ENCODE measurements around the gene IGF2BP2.
"Not testable (repeated sequence)": the region's sequence is repeated elsewhere in the genome, so short reads cannot be mapped to it uniquely, and the experiment has no call there.

Gene IGF2BP2

GRCh38 chr3:185779461-185779860 lies 45.4 kb downstream of the IGF2BP2 start:
- Histone ChIP-seq H3K4me3 (no peak overlapping the region), H3K27ac (no peak overlapping the region)

- Histone ChIP-seq H3K4me3 (no peak overlapping the region), H3K27ac (no peak overlapping the region)
These were observed 46.0 kb downstream of the IGF2BP2 start for GRCh38 chr3:185778821-185779220.

DNA sequence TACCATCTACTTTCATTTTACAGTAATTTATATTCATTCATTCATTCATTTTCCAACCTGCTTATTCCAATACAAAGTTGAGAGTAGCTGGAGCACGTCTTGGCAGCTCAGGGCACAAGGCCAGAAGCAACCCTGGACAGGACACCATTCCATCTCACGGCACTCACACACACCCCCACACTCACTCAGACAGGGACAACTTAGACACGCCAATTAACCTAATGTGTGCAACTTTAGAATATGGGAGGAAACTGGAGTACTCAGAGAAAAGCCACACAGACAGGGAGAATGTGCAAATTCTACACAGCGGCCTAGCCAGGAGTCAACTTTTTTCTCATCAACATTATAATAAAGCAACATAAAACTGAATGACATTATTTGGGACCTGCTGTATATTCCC lies 46.7 kb downstream of the IGF2BP2 start:
- Histone ChIP-seq H3K27ac (no peak overlapping the region), H3K4me3 (no peak overlapping the region)

DNA sequence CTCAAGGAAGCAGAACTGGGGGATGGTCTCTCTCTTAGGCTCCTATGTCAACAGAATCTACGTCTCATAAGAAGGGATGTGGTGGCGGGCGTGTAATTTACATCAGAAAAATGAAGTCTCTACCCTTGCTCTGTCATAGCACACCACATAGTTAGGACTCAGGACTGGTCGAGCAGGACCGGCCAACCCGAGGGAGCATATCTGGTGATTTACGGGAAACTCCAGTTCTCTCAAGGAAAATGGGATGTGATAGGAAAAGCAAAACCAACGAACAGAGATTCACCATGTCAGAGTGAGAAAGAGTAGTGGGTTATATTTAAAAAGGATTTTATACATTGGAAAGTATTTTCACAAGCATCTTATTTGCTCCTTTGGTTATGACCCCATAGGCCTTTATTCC lies 54.7 kb downstream of the IGF2BP2 start:
- Histone ChIP-seq H3K4me3 (no peak overlapping the region), H3K27ac (no peak overlapping the region)

DNA sequence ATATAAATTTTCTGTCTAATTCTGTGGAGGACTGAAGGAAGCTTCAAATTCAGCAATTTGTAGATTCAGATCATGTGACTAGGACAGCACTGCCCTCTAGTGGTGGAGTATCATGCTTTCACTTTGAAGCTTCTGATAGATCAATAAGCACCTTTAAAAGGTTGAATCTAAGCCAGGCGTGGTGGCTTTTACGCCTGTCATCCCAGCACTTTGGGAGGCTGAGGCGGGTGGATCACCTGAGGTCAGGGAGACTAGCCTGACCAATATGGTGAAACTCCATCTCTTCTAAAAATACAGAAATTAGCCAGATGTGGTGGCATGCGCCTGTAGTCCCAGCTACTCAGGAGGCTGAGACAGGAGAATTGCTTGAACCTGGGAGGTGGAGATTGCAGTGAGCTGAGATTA lies 56.3 kb downstream of the IGF2BP2 start:
- H3K27ac ChIP-seq, H3K4me3 ChIP-seq: not testable (repeated sequence)

GRCh38 chr3:185767002-185767688 lies 57.7 kb downstream of the IGF2BP2 start:
- H3K4me3 ChIP-seq, result no peak overlapping the region
- H3K27ac ChIP-seq, result no peak overlapping the region

DNA sequence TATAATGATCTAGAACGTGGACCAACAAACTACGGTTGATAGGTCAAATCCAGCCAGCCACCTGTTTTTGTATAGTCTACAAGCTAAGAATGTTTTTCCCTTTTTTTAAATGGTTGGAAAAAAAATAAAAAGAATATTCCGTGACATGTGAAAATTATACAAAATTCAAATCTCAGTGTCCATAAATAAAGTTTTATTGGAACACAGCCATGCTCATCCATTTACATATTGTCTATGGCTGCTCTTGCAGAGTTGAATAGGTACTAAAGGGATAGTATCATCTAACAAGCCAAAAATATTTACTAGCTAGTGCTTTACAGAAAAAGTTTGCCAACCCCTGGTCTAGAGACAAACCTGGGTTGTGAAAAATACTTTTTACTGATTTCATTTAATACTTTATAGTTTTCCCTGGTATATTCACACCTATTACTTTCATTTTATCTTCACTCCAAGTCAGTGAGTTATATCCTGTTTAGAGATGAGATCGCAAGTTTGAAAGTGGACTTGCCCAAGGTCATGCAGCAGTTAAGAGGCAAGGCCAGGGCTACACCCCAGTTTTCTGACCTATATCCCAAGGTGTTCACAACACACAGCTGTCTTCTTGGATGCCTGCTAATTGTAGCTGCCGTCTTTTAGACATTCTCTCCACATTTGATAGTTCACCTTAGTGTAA lies 58.4 kb downstream of the IGF2BP2 start:
- Histone ChIP-seq H3K27ac (no peak overlapping the region), H3K4me3 (no peak overlapping the region)

DNA sequence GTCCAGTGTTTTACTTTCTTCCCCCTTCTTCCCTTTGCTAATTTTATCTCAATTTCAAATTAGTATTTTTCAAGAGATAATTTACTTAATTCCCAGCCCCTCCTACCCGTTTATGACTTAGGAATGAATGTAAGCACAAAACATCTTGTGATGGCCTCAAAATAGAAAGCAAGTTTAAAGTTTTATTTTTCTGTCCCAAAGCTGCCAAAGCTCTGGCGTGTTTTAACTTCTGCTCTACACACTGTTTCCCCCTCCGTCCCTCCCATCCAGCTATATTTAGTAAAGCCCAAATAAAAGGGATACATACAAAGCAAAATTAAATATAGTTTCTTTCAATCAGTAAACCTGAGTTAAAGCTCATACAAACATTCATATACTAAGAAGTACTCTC lies 59.9 kb downstream of the IGF2BP2 start:
- H3K4me3 ChIP-seq, result no peak overlapping the region
- H3K27ac ChIP-seq, result peak overlapping the region in 4 of 21 experiments; percentile 4 to 73 (median 30)

GRCh38 chr3:185764163-185764979 lies 60.5 kb downstream of the IGF2BP2 start:
- peak overlapping the region in 5 of 21 experiments; percentile 4 to 34 (median 11) for H3K27ac ChIP-seq

DNA sequence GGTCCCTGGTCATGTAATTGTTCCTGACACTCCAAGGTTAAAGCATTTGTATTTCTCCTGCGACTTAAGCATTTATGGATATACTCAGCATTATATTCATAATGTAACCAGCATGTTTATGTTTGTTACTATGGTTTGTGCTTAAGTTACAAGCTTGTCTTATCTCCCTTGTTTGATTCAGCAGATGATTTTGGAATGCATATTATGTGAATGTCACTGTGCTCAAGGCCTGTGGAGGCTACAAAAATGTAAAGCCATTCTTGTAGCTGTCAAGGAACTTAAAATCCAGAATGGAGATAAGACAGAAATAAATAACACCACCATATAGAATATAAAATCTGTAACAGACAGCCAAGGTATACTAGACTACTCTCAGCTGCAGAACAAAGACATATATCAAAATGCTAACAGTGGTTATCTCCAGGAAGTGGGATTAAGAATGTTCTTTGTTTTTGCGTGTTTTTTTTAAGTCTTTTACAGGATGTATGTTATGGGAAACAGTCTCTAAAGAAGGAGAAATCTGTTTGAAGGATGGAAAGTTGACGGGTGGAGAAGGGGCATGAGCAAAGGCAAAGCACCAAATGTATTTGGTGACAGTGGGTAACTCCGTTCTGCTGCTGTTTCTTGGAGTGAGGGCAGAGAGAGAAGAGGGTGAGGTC lies 61.4 kb downstream of the IGF2BP2 start:
- H3K4me3 ChIP-seq, result no peak overlapping the region
- H3K27ac ChIP-seq, result no peak overlapping the region

More at GRCh38 chr3:185764163-185764979, 60.5 kb downstream of the IGF2BP2 start:
- H3K4me3 ChIP-seq, result no peak overlapping the region

- Histone ChIP-seq H3K27ac (peak overlapping the region in 3 of 21 experiments; percentile 10 to 66 (median 41)), H3K4me3 (no peak overlapping the region)
These were observed 64.3 kb downstream of the IGF2BP2 start for GRCh38 chr3:185760550-185760949.

GRCh38 chr3:185760088-185760487 lies 64.8 kb downstream of the IGF2BP2 start:
- Histone ChIP-seq H3K4me3 (no peak overlapping the region), H3K27ac (peak overlapping the region in 2 of 21 experiments; percentile 10 to 66)

DNA sequence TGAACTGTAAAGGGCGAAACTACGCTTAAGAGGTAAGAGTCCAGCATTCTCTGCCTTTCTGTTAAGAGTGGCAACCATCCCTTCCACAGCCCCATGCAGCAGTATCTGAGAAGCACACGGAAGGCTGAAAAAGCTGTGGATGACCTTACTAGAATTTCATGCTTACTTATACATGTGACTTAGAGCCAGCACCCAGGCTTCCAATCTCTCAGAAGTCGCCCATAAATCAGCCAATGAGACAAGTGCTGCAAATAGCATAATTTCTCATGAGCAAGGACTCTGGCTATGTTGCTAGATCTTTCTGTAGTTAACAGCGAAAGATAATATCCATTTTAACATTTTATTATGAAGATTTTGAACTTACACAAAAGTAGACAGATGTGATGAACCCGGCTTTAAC lies 65.3 kb downstream of the IGF2BP2 start:
- Histone ChIP-seq H3K4me3 (no peak overlapping the region), H3K27ac (no peak overlapping the region)

DNA sequence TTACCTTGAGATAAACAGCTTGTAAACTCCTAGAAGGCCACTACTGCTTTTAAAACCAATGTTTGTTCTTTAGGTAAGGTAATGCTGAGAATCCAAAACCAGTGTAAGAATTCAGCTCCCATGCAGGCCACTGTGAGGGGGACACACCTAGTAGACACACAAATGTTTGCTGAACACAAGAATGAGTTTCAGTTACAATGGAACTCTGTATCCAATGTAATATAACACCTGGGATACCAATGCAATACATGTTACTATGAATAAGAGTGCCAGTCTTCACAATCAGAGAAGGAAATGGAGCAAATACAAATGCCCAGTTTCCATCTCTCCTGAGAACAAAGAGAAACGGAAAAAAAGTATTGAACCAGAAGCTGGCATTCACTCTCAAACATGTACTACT lies 65.9 kb downstream of the IGF2BP2 start:
- Histone ChIP-seq H3K27ac (peak overlapping the region in 1 of 21 experiments; percentile 12), H3K4me3 (no peak overlapping the region)

DNA sequence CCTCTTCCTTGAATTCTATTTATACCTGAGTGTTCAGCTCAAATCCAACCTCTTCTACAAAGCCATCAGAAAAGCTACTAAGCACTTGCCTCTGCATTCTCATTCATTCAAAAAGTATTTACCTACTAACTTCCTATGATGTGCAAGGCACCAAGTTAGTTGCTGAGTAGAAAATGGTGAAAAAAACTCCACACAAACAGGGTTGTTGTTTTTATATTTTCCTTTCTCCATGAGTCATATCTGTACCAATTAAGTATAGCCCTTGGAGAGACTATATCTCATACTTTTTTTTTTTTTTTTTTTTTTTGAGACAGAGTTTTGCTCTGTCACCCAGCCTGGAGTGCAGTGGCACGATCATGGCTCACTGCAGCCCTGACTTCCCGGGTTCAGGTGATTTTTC lies 67.7 kb downstream of the IGF2BP2 start:
- Histone ChIP-seq H3K4me3 (no peak overlapping the region), H3K27ac (no peak overlapping the region)

- no peak overlapping the region for H3K27ac ChIP-seq
- H3K4me3 ChIP-seq, result no peak overlapping the region
These were observed 68.4 kb downstream of the IGF2BP2 start for GRCh38 chr3:185756477-185756876.

DNA sequence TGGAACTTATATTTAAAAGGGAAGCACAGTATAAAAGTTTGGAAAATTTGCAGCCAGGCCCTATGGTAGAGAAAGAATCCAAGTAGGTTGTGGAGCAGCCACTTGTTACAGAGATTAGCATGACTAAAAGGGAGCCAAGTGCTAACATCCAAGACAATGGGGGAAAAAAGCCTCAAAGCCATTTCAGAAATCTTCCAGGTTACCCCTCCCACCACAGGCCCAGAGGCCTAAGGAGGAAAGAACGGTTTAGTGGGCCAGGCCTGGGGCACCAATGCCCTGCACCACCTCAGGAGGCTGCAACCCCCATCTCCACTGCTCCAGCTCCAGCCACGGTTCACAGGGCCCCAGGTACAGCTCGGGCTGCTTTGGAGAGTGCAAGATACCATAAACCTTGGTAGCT lies 69.9 kb downstream of the IGF2BP2 start:
- H3K27ac ChIP-seq, result no peak overlapping the region

DNA sequence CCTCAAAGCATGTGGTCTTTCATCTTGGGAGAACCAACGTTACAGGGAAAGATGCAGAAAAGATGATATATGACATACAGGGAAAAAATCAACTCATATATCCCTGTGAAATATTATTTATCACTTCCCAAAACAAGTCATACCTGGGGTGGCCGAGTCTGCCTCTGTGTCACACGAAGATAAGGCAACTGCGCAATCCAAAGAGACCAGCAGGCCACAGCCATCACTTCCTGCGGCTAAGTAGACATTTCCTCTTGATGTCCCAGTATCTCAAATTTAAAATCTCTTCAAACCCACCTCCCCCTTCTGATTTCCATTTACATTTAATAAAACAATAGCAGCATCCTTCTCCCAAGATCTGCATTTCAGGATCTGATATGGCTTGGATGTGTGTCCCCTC lies 71.5 kb downstream of the IGF2BP2 start:
- no peak overlapping the region for H3K4me3 ChIP-seq
- H3K27ac ChIP-seq, result no peak overlapping the region

More for the DNA sequence above, 69.9 kb downstream of the IGF2BP2 start:
- no peak overlapping the region for H3K4me3 ChIP-seq

DNA sequence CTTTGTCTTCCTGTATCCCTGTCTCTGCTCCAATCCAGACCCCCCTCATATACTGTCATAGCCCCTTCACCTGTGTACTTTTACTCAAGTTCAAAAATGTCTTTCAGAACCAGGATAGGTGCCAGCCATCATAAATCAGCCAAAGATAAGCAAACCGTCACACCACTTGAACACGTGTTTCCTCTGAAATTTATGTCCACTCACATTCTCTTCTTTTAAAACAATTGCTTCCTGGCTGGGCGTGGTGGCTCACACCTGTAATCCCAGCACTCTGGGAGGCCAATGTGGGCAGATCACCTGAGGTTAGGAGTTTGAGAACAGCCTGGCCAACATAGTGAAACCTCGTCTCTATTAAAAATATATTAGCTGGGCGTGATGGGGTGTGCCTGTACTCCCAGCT lies 74.1 kb downstream of the IGF2BP2 start:
- Histone ChIP-seq H3K4me3 (no peak overlapping the region), H3K27ac (no peak overlapping the region)

- Histone ChIP-seq H3K4me3 (no peak overlapping the region), H3K27ac (no peak overlapping the region)
These were observed 74.8 kb downstream of the IGF2BP2 start for GRCh38 chr3:185750015-185750414.

Measured in skin epidermis (tissue), 12 donors.